Immature natural killer cell (primary cell): ENCODE measurements around the gene CDKAL1. TPM values are rescaled to one million over a fixed set of nuclear protein-coding genes. Genes with fewer than 3 reads are reported as not detected.

Source experiments
- DNase-seq, 3 donors: peaks; one replicate each; pipeline ENCODE4 v3.0.0; 2022; ENCODE audit warnings: mixed read lengths in 1 of 3
- H3K27ac Mint-ChIP-seq, 6 donors: one replicate each; pipeline ENCODE4 v1.8.0; 2020; ENCODE audit warnings: mixed read lengths in 6 of 6, mild to moderate bottlenecking in 5 of 6, inconsistent platforms in 4 of 6, moderate library complexity in 3 of 6
- H3K27me3 Mint-ChIP-seq, 3 donors: one replicate each; pipeline ENCODE4 v1.8.0; 2020 to 2021; ENCODE audit warnings: low read depth in 3 of 3, mild to moderate bottlenecking in 3 of 3, mixed read lengths in 3 of 3, moderate library complexity in 3 of 3, inconsistent platforms in 1 of 3
- H3K36me3 Mint-ChIP-seq, 3 donors: one replicate each; pipeline ENCODE4 v1.8.0; 2020; ENCODE audit warnings: mixed read lengths in 3 of 3, inconsistent platforms in 2 of 3, mild to moderate bottlenecking in 2 of 3
- H3K4me1 Mint-ChIP-seq, 2 donors: one replicate each; pipeline ENCODE4 v1.8.0; 2020; ENCODE audit warnings: inconsistent platforms in 2 of 2, mild to moderate bottlenecking in 2 of 2, mixed read lengths in 2 of 2, moderate library complexity in 1 of 2
- H3K4me3 Mint-ChIP-seq, 5 donors: one replicate each; pipeline ENCODE4 v1.8.0; 2020; ENCODE audit warnings: mild to moderate bottlenecking in 5 of 5, mixed read lengths in 5 of 5, inconsistent platforms in 3 of 5, moderate library complexity in 3 of 5
- H3K9me3 Mint-ChIP-seq, 6 donors: one replicate each; pipeline ENCODE4 v1.8.0; 2020; ENCODE audit warnings: mild to moderate bottlenecking in 6 of 6, mixed read lengths in 6 of 6, inconsistent platforms in 4 of 6, moderate library complexity in 3 of 6
- polyA plus RNA-seq, 3 donors: library from polyadenylated mRNA; unstranded; fragments of 300-500 nt; fragmentation: Illumina TruSeq; gene quantifications; one replicate each; pipeline ENCODE4 v1.2.3, GENCODE V29; 2021

The CDKAL1 gene
- polyA plus RNA-seq, 3 donors from 2014 or later = 22.4 to 32.3 (median 25.4) TPM

GRCh38 chr6:21219856-21220255 is 685.6 kb downstream of the CDKAL1 start:
- Mint-ChIP-seq H3K4me3 (no peak overlapping the region), H3K27ac (no peak overlapping the region), H3K27me3 (peaks cover 0 to 2% (median 0%) of the 10 kb centered on the region in 3 donors), H3K36me3 (peaks cover 3 to 28% (median 5%) of the 10 kb centered on the region in 3 donors), H3K4me1 (no peaks in the 10 kb centered on the region), H3K9me3 (no peaks in the 10 kb centered on the region)
- no peak for DNase-seq

DNA sequence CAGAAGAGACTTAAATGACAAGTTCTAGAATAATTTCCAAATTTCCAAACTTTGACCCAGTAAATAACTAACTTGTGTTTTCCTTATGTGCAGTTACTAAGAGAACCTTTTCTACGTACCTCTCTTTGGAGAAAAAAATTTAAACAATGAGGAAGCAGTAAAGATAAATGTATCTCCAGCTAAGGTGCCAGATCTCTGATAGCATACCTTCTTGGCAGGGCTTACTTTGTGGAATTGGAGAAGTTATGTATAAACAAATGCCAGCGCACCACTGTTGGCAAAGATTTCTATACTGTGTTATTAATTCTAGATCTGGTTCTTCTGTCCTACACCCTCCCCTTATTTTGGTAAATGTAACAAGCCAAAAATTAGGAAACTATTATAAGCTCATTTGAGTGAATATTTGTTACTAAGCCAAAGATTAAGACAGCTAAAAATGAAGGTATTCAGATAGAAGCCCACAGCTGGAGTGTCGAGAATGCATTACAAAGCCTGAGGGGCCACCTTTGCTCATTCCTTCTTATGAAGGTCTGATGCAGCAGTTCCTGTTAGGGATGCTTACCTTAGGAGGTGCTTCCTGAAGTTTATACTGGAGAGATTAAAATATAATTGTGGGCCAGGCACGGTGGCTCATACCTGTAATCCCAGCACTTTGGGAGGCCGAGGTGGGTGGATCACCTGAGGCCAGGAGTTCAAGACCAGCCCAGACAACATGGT is 686.2 kb downstream of the CDKAL1 start:
- no peak overlapping the region for H3K4me3 Mint-ChIP-seq
- H3K4me1 Mint-ChIP-seq = no peaks in the 10 kb centered on the region

DNA sequence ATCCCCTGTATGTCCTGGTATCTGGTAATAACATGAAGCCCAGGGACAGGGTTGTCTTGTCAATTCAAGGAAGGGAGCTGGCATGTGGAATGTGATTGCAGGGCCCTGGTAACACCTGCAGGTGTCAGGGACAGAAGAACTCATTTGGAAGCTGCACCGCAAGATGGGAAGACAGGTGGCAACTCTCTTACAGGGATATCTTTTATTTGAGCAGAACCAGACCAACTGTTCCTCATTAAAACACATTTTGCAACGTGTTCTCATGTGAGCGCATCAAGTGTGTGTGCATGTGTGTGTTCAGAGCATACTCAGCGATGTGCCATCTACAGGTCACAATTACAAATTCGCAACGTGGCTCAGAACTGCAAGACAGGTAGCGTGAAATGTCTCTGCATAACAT is 688.4 kb downstream of the CDKAL1 start:
- Mint-ChIP-seq H3K27me3 (peaks cover 0 to 2% (median 0%) of the 10 kb centered on the region in 3 donors), H3K4me3 (no peak overlapping the region), H3K9me3 (no peaks in the 10 kb centered on the region), H3K4me1 (no peaks in the 10 kb centered on the region), H3K36me3 (peaks cover 3 to 25% (median 5%) of the 10 kb centered on the region in 3 donors), H3K27ac (no peak overlapping the region)
- DNase-seq = no peak

More for the DNA sequence above, 686.2 kb downstream of the CDKAL1 start:
- Mint-ChIP-seq H3K9me3 (no peaks in the 10 kb centered on the region), H3K36me3 (peaks cover 3 to 25% (median 5%) of the 10 kb centered on the region in 3 donors), H3K27ac (no peak overlapping the region), H3K27me3 (peaks cover 0 to 2% (median 0%) of the 10 kb centered on the region in 3 donors)
- DNase-seq = no peak

DNA sequence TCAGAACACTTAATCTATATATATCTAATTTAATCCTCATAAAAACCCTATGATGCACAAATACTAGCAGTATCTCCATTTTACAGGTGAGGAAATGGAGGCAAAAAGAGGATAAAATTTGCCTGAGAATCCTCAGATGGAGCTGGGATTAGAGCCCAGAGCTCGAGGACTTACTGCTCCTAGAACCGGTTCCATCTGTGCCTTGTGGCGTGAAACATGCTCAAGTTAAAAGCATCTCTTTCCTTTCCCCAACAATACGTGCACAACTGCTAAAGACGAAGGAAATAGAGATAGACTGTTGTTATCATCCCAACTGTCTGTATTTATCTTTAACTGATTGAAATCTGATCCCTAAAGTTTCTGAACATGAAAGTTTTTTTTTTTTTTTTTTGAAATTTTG is 691.7 kb downstream of the CDKAL1 start:
- Mint-ChIP-seq H3K9me3 (no peaks in the 10 kb centered on the region), H3K27me3 (peaks cover 0 to 1% (median 0%) of the 10 kb centered on the region in 3 donors), H3K27ac (no peak overlapping the region), H3K36me3 (peaks cover 11 to 22% (median 19%) of the 10 kb centered on the region in 3 donors), H3K4me1 (no peaks in the 10 kb centered on the region), H3K4me3 (no peak overlapping the region)
- DNase-seq = no peak

- H3K27me3 Mint-ChIP-seq = peaks cover 0 to 4% (median 0%) of the 10 kb centered on the region in 3 donors
- peaks cover 20 to 31% (median 30%) of the 10 kb centered on the region in 3 donors for H3K36me3 Mint-ChIP-seq
- H3K9me3 Mint-ChIP-seq = no peaks in the 10 kb centered on the region
- H3K27ac Mint-ChIP-seq = no peak overlapping the region
- no peaks in the 10 kb centered on the region for H3K4me1 Mint-ChIP-seq
- H3K4me3 Mint-ChIP-seq = no peak overlapping the region
- no peak for DNase-seq
Observed at GRCh38 chr6:21227486-21227885, 693.2 kb downstream of the CDKAL1 start.

DNA sequence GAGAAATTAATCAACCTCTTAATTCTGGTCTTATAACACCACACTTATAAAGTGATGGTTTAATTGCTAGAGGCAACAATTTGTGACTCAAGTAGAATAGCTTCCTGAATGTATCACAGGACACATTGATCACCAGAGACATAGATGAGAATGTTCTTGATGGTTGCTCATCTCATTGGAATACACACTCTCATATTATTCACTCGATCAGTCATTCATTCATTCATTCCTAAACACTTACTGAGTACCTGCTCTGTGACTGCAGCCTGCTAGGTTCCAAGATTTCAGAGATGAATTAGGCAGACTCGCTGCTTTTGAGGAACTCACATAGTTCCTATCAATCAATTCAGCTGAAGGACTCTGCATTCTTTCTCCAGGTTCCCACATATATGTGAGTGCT is 694.2 kb downstream of the CDKAL1 start:
- Mint-ChIP-seq H3K4me3 (no peak overlapping the region), H3K4me1 (no peaks in the 10 kb centered on the region), H3K27me3 (peaks cover 0 to 6% (median 0%) of the 10 kb centered on the region in 3 donors), H3K27ac (no peak overlapping the region), H3K9me3 (no peaks in the 10 kb centered on the region), H3K36me3 (peaks cover 29 to 38% (median 33%) of the 10 kb centered on the region in 3 donors)
- DNase-seq = no peak

DNA sequence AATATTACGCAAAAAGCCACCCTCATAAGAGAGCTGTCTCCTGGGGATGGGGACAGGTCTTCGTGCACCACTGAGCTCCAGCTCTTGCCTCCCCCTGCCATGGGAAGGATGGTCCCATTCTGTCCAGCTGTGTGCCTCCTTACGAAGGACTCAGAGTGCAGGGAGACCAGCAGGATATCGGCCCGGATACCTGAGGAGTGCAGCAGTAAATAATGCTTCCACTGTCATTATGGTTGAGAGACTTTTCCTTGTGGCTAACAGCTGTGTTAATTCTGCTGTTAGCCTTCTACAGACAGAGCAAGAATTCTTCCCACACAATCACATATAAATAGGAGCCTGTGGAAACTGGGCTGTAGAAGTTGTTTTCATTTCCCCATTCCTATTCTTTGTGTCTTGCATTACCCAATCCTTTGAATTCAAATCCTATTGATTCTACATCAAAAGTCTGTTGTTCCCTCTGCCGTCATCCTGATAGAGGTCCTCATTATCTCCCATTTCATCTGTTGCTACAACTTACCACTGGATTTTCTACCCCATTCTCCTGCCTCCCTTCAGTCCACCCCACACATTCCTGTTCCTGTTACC is 694.7 kb downstream of the CDKAL1 start:
- no peak overlapping the region for H3K27ac Mint-ChIP-seq
- no peaks in the 10 kb centered on the region for H3K4me1 Mint-ChIP-seq
- H3K9me3 Mint-ChIP-seq = no peaks in the 10 kb centered on the region
- no peak for DNase-seq
- H3K27me3 Mint-ChIP-seq = peaks cover 0 to 6% (median 0%) of the 10 kb centered on the region in 3 donors
- no peak overlapping the region for H3K4me3 Mint-ChIP-seq
- H3K36me3 Mint-ChIP-seq = peaks cover 34 to 43% (median 38%) of the 10 kb centered on the region in 3 donors

GRCh38 chr6:21230536-21230935 is 696.3 kb downstream of the CDKAL1 start:
- Mint-ChIP-seq H3K27ac (peak overlapping the region in 1 of 6 donors; percentile 23), H3K4me1 (no peaks in the 10 kb centered on the region), H3K9me3 (peaks cover 0 to 2% (median 0%) of the 10 kb centered on the region in 6 donors), H3K4me3 (no peak overlapping the region), H3K27me3 (peaks cover 0 to 6% (median 0%) of the 10 kb centered on the region in 3 donors), H3K36me3 (peaks cover 49 to 56% (median 53%) of the 10 kb centered on the region in 3 donors)
- DNase-seq = no peak

- peaks cover 46 to 63% (median 62%) of the 10 kb centered on the region in 3 donors for H3K36me3 Mint-ChIP-seq
- no peak overlapping the region for H3K4me3 Mint-ChIP-seq
- DNase-seq = no peak
- H3K4me1 Mint-ChIP-seq = no peaks in the 10 kb centered on the region
- no peak overlapping the region for H3K27ac Mint-ChIP-seq
- H3K27me3 Mint-ChIP-seq = peaks cover 0 to 6% (median 1%) of the 10 kb centered on the region in 3 donors
- peaks cover 4 to 18% (median 6%) of the 10 kb centered on the region in 6 donors for H3K9me3 Mint-ChIP-seq
Observed at GRCh38 chr6:21235162-21235561, 700.9 kb downstream of the CDKAL1 start.

GRCh38 chr6:21238208-21238607 is 704.0 kb downstream of the CDKAL1 start:
- H3K27me3 Mint-ChIP-seq = peaks cover 0 to 1% (median 0%) of the 10 kb centered on the region in 3 donors
- peaks cover 0 to 6% of the 10 kb centered on the region in 2 donors for H3K4me1 Mint-ChIP-seq
- DNase-seq = no peak
- H3K4me3 Mint-ChIP-seq = no peak overlapping the region
- no peak overlapping the region for H3K27ac Mint-ChIP-seq
- H3K9me3 Mint-ChIP-seq = peaks cover 4 to 18% (median 6%) of the 10 kb centered on the region in 6 donors
- peaks cover 19 to 35% (median 33%) of the 10 kb centered on the region in 3 donors for H3K36me3 Mint-ChIP-seq

- peaks cover 0 to 13% (median 11%) of the 10 kb centered on the region in 3 donors for H3K36me3 Mint-ChIP-seq
- no peak for DNase-seq
- no peak overlapping the region for H3K27ac Mint-ChIP-seq
- peaks cover 0 to 1% (median 0%) of the 10 kb centered on the region in 3 donors for H3K27me3 Mint-ChIP-seq
- H3K9me3 Mint-ChIP-seq = peaks cover 4 to 18% (median 5%) of the 10 kb centered on the region in 6 donors
- peaks cover under 1 to 9% of the 10 kb centered on the region in 2 donors for H3K4me1 Mint-ChIP-seq
- no peak overlapping the region for H3K4me3 Mint-ChIP-seq
Observed at GRCh38 chr6:21240709-21241108, 706.5 kb downstream of the CDKAL1 start.

DNA sequence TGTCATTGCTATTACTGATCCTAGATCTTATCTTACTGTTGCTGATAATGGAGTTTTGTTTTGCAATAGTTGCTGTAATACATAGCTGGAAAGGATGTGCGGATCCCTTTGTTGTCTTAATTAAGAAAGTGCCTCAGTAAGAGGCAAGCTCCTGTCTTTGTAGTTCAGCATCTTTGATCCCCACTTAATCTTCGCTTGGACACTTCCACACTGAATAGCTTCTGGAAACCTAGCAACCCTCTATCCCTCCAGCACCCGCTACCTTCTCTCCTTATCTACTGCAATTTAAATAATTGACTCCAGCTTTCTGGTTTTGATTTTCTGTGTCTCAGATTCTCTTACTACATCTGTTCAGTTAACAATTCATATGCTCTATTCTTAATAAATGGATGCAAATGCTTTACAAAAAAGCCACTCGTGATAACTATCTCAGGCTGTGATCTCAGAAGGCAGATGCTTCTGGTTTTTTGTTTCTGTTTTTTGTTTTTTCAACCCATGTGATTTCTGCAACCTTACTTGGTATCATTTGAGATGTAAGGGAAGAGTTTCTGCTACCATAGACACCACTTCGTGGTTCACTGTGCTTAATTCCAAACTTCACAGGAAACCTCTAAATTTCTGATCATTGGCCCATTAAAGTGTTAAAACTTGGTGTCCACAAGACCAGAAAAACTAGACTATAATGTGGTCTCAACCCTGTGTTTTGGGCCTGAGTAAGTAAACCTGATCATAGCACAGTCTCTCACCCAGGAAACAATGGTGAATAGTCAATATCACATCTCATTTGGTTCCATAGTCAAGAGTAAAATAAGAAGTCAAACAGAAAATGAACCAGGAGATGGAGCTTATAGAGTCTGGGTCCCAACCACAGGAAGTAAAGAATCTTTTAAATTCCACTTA is 707.2 kb downstream of the CDKAL1 start:
- H3K4me3 Mint-ChIP-seq = no peak overlapping the region
- peaks cover 0 to 9% (median 8%) of the 10 kb centered on the region in 3 donors for H3K36me3 Mint-ChIP-seq
- no peak overlapping the region for H3K27ac Mint-ChIP-seq
- peaks cover 0 to 1% (median 0%) of the 10 kb centered on the region in 3 donors for H3K27me3 Mint-ChIP-seq
- H3K9me3 Mint-ChIP-seq = peaks cover 4 to 18% (median 5%) of the 10 kb centered on the region in 6 donors
- H3K4me1 Mint-ChIP-seq = peaks cover 8 to 16% of the 10 kb centered on the region in 2 donors
- DNase-seq = no peak

DNA sequence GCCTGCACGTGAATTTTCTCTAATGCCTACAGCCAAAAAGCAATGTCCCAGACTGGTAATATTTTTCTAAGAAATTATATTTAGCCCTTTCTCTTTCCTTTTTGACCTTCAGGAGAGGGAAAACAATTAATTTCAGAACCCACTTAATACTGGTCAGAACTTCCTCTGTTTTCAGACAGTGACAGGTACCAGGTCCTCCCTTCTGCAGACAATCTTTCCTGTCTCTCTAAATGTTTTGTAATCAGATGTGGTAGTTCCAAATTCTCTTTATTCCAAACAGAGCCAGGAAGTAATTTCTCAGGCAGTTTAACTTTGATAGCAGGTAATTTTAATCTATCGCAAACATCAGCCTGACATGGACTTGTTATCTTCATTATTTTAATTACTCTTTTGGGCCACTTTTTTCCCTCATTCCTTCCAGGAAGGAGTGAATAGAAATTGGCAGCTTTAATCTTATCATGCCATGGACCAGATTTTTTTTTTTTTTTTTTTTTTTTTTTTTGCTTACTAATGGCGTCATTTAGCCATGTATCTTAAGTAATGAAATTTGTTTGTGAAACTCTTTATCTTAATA is 710.7 kb downstream of the CDKAL1 start:
- H3K4me1 Mint-ChIP-seq = peaks cover 9 to 20% of the 10 kb centered on the region in 2 donors
- peaks cover 0 to 3% (median 0%) of the 10 kb centered on the region in 6 donors for H3K9me3 Mint-ChIP-seq
- no peak overlapping the region for H3K27ac Mint-ChIP-seq
- DNase-seq = no peak
- no peaks in the 10 kb centered on the region for H3K36me3 Mint-ChIP-seq
- no peak overlapping the region for H3K4me3 Mint-ChIP-seq
- peaks cover 0 to 2% (median 0%) of the 10 kb centered on the region in 3 donors for H3K27me3 Mint-ChIP-seq
